HepG2 (cell line): ENCODE measurements around the gene STEAP1.
"Not testable (repeated sequence)": the region's sequence is repeated elsewhere in the genome, so short reads cannot be mapped to it uniquely, and the experiment has no call there.

Source experiments
- FIP1L1 ChIP-seq: fragments of 200-400 bp; formaldehyde crosslinking; IDR thresholded peaks from 2 replicates; pipeline ENCODE4 v1.6.1; 2018; ENCODE audit warnings: low read depth, mild to moderate bottlenecking, low read length, moderate library complexity, borderline replicate concordance; ENCODE audit not compliant: insufficient read depth
- POLR2A ChIP-seq, 2 experiments: IDR thresholded peaks; 2 replicates each; pipeline ENCODE4 v1.6.1; 2011; ENCODE audit warnings: low read depth in 2 of 2, low read length in 2 of 2, mild to moderate bottlenecking in 1 of 2, moderate library complexity in 1 of 2; ENCODE audit not compliant: insufficient read depth in 1 of 2
- REPIN1 ChIP-seq: sonication (generic); formaldehyde crosslinking; IDR thresholded peaks from 2 replicates; pipeline ENCODE4 v1.8.0; 2022; ENCODE audit warnings: missing genetic modification reagents, low read depth, mild to moderate bottlenecking, borderline replicate concordance
- TP53 ChIP-seq: sonication (generic); formaldehyde crosslinking; conservative IDR thresholded peaks from 2 replicates; pipeline ENCODE4 v1.4.0; 2020; ENCODE audit warnings: missing genetic modification reagents
- ZFX ChIP-seq: sonication (generic); formaldehyde crosslinking; IDR thresholded peaks from 2 replicates; pipeline ENCODE4 v1.4.0; 2020; ENCODE audit warnings: mild to moderate bottlenecking, low read depth, missing genetic modification reagents, moderate library complexity

DNA sequence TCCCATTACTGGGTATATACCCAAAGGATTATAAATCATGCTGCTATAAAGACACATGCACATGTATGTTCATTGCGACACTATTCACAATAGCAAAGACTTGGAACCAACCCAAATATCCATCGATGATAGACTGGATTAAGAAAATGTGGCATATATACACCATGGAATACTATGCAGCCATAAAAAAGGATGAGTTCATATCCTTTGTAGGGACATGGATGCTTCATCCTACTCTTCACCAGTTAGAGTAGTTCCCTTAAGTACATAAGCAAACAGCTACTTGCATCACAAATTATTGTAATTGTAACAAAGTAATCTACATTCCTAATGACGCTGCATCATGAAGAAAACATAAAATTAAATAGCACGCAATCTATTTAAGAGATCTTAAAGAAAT, 32.0 kb downstream of the STEAP1 start:
- not testable (repeated sequence) for TF ChIP-seq POLR2A (IDR thresholded peaks at IDR 0.05; ENCODE audit: insufficient read depth in 1 of 2, low read depth in 2 of 2, low read length in 2 of 2); FIP1L1; REPIN1 (CRISPR knock-in tag); TP53 (CRISPR knock-in tag); ZFX (CRISPR knock-in tag)
